DND-41 (cell line): ENCODE measurements around the gene GNB1L.

Experiments
- ATAC-seq: fragments of 200-7000 bp; cut with Tn5 transposase; 3 replicates; pipeline ENCODE4 v1.9.1; 2021; ENCODE audit warnings: low read depth; ENCODE audit not compliant: insufficient read depth
- DNase-seq: peaks from one replicate; pipeline ENCODE4 v3.0.0-alpha.2; 2020
- H2AFZ ChIP-seq: 2 replicates; pipeline ENCODE4 v1.6.0; 2012; ENCODE audit warnings: low read depth, low read length
- H3K27ac ChIP-seq: 2 replicates; pipeline ENCODE4 v1.5.1; 2012; ENCODE audit warnings: low read length, inconsistent platforms
- H3K27me3 ChIP-seq: fragments of 200-600 bp; sonication (generic); 2 replicates; pipeline ENCODE4 v1.6.0; 2012; ENCODE audit warnings: low read length, mild to moderate bottlenecking, inconsistent platforms; ENCODE audit not compliant: insufficient read depth, poor library complexity
- H3K36me3 ChIP-seq: 2 replicates; pipeline ENCODE4 v1.5.1; 2012; ENCODE audit warnings: low read length, inconsistent platforms; ENCODE audit not compliant: insufficient read depth
- H3K4me1 ChIP-seq: 2 replicates; pipeline ENCODE4 v1.5.1; 2012; ENCODE audit warnings: mild to moderate bottlenecking, low read length; ENCODE audit not compliant: insufficient read depth
- H3K4me2 ChIP-seq: 2 replicates; pipeline ENCODE4 v1.6.0; 2012; ENCODE audit warnings: mild to moderate bottlenecking, moderate library complexity, low read length, inconsistent platforms; ENCODE audit not compliant: insufficient read depth
- H3K4me3 ChIP-seq, 2 experiments: fragments of 200-600 bp in 1 of 2; shearing (Covaris generic) in 1 of 2; 2 replicates each; pipeline ENCODE4 v1.5.1; 2012 to 2016; ENCODE audit warnings: inconsistent platforms in 2 of 2, low read length in 2 of 2, mild to moderate bottlenecking in 2 of 2, low read depth in 1 of 2, moderate library complexity in 1 of 2
- H3K79me2 ChIP-seq: 2 replicates; pipeline ENCODE4 v1.6.0; 2012; ENCODE audit warnings: low read length, inconsistent platforms; ENCODE audit not compliant: insufficient read depth
- H3K9ac ChIP-seq: 2 replicates; pipeline ENCODE4 v1.6.0; 2012; ENCODE audit warnings: low read depth, mild to moderate bottlenecking, inconsistent platforms, low read length, moderate library complexity
- H3K9me3 ChIP-seq: 2 replicates; pipeline ENCODE4 v1.5.1; 2012; ENCODE audit warnings: low read length, moderate library complexity, mild to moderate bottlenecking, inconsistent platforms; ENCODE audit not compliant: insufficient read depth, severe bottlenecking
- H4K20me1 ChIP-seq: 2 replicates; pipeline ENCODE4 v1.6.0; 2012; ENCODE audit warnings: low read length; ENCODE audit not compliant: insufficient read depth
- EZH2 ChIP-seq: IDR thresholded peaks from 3 replicates; pipeline ENCODE4 v1.6.1; 2012; ENCODE audit warnings: borderline replicate concordance, low read depth, mild to moderate bottlenecking, moderate library complexity, low read length, inconsistent platforms; ENCODE audit not compliant: severe bottlenecking
- TF ChIP-seq, protein P1 (sequence below): IDR thresholded peaks from 2 replicates; pipeline ENCODE4 v1.5.1; 2012; ENCODE audit warnings: borderline replicate concordance, low read length, moderate library complexity, mild to moderate bottlenecking; ENCODE audit not compliant: poor library complexity, severe bottlenecking; ENCODE audit errors: extremely low read depth

Gene GNB1L

DNA sequence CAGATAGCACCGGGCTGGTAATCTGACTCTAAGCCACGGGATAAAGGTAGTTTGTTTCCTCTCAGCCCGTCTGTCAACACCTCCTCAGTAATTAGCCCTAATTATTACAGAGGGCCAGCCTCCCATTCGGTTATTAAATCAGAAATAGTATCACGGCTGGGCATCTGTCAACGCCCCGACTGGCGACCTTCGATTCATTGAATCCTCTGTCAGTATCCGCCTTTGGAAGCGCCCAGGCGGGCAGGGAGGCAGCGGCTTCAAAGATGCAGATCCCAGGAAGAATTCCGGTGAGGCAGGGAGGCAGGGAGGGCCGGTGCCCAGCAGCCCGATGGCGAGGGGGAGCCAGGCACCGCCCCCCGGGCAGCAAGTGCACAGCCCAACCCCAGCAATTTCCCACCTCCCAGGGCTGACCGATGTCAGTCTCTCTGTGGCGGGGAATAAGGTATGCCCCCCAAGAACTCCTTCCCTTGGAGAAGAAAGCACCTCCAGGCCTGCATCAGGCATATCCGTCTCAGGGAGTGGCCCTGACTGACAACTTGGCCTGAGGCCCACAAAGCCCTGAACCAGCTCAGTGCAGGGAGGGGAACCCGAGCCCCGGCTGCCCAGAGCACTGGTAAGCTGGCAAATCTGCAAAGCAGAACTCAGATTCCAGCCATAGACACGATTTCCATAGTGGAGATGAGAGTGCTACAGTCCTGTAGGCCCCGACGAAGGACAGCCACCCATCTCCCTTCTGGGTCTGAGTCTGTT lies 11.4 kb downstream of the GNB1L start:
- TF ChIP-seq, protein P1, sequence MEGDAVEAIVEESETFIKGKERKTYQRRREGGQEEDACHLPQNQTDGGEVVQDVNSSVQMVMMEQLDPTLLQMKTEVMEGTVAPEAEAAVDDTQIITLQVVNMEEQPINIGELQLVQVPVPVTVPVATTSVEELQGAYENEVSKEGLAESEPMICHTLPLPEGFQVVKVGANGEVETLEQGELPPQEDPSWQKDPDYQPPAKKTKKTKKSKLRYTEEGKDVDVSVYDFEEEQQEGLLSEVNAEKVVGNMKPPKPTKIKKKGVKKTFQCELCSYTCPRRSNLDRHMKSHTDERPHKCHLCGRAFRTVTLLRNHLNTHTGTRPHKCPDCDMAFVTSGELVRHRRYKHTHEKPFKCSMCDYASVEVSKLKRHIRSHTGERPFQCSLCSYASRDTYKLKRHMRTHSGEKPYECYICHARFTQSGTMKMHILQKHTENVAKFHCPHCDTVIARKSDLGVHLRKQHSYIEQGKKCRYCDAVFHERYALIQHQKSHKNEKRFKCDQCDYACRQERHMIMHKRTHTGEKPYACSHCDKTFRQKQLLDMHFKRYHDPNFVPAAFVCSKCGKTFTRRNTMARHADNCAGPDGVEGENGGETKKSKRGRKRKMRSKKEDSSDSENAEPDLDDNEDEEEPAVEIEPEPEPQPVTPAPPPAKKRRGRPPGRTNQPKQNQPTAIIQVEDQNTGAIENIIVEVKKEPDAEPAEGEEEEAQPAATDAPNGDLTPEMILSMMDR, result no peak
- TF ChIP-seq EZH2, result no peak
- Histone ChIP-seq H3K4me3 (no peak overlapping the region), H3K27ac (no peak overlapping the region), H3K27me3 (no peaks in the 10 kb centered on the region), H3K9ac (no peak overlapping the region), H2AFZ (no peak overlapping the region), H3K79me2 (peaks cover 87% of the 10 kb centered on the region), H4K20me1 (peaks cover 62% of the 10 kb centered on the region), H3K4me1 (no peaks in the 10 kb centered on the region), H3K9me3 (no peaks in the 10 kb centered on the region), H3K36me3 (peaks cover 48% of the 10 kb centered on the region), H3K4me2 (no peak overlapping the region)
- DNase-seq (no peak), ATAC-seq (no peak)

GRCh38 chr22:19842393-19843106 lies 12.1 kb downstream of the GNB1L start:
- peak overlapping the region; percentile 11; the same call in 1 of the 2 replicates for H3K27ac ChIP-seq
- DNase-seq (no peak), ATAC-seq (no peak)
- no peak overlapping the region for H3K4me3 ChIP-seq
- H3K36me3 ChIP-seq, result peaks cover 45% of the 10 kb centered on the region
- no peaks in the 10 kb centered on the region for H3K9me3 ChIP-seq
- no peaks in the 10 kb centered on the region for H3K27me3 ChIP-seq
- H3K4me1 ChIP-seq, result no peaks in the 10 kb centered on the region
- TF ChIP-seq, protein P1, result no peak
- no peak for TF ChIP-seq EZH2
- H2AFZ ChIP-seq, result no peak overlapping the region
- peaks cover 59% of the 10 kb centered on the region for H4K20me1 ChIP-seq
- no peak overlapping the region for H3K9ac ChIP-seq
- H3K79me2 ChIP-seq, result peaks cover 86% of the 10 kb centered on the region
- no peak overlapping the region for H3K4me2 ChIP-seq

DNA sequence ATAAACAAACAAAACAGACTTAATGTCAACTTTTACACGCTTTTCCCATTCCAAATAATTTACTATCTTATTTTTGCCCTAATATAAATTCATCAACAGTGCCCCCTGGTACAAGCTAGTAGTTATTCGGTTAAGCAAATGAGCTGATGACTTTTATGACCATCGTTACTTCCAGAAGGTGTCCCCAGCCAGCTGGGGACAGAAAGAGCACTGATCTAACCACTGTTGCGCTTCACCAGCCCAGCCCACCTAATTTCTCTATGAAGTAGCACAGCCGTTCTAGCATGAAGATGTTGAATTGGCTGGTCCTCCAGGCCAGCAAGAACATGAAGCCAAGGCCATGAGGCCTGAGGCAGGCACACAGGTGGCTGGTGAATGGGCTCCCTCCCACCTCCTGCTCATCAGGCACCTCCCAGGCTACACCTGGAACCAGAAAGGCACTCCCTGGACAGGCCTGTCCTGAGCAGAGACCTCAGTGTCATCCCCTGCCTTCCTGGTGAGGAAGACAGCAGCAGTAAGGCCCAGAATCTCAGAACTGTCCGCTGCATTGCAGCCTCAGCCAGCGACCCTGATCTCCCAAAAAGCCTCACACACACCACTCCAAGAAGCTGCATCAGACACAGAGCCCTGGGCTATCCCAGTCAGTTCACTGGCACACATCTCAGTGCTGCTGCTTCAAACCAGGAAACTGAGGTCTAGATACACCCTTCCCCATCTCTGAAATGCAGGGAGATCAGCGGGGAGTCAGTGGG lies 12.9 kb downstream of the GNB1L start:
- no peaks in the 10 kb centered on the region for H3K27me3 ChIP-seq
- no peak overlapping the region for H3K9ac ChIP-seq
- no peak overlapping the region for H2AFZ ChIP-seq
- H3K4me2 ChIP-seq, result no peak overlapping the region
- H3K4me1 ChIP-seq, result no peaks in the 10 kb centered on the region
- no peaks in the 10 kb centered on the region for H3K9me3 ChIP-seq
- ATAC-seq (no peak), DNase-seq (no peak)
- TF ChIP-seq, protein P1, result no peak
- no peak for TF ChIP-seq EZH2
- peak overlapping the region; percentile 11; the same call in 1 of the 2 replicates for H3K27ac ChIP-seq
- peaks cover 37% of the 10 kb centered on the region for H3K36me3 ChIP-seq
- peaks cover 52% of the 10 kb centered on the region for H4K20me1 ChIP-seq
- H3K79me2 ChIP-seq, result peaks cover 84% of the 10 kb centered on the region
- H3K4me3 ChIP-seq, result no peak overlapping the region
